IPS-NIHi7 (cell line): ENCODE data around the gene MCRS1.
"Not testable (repeated sequence)": the region's sequence is repeated elsewhere in the genome, so short reads cannot be mapped to it uniquely, and the experiment has no call there.

Experiments used
- DNase-seq: peaks from one replicate; pipeline ENCODE4 v3.0.0; 2012; ENCODE audit warnings: mixed read lengths; ENCODE audit errors: extremely low spot score

MCRS1 gene

GRCh38 chr12:49518914-49519573, 48.9 kb downstream of the MCRS1 start:
- no peak for DNase-seq

GRCh38 chr12:49515266-49515665, 52.7 kb downstream of the MCRS1 start:
- DNase-seq = no peak

GRCh38 chr12:49512546-49512945, 55.4 kb downstream of the MCRS1 start:
- DNase-seq = no peak

- DNase-seq = no peak
Measured at GRCh38 chr12:49511410-49511809, 56.5 kb downstream of the MCRS1 start.

GRCh38 chr12:49509681-49510080, 58.3 kb downstream of the MCRS1 start:
- not testable (repeated sequence) for DNase-seq
